ENCODE data around the gene UBN1.
A peak's percentile ranks its signal among the peaks of the same experiment; 100 is the strongest.

UBN1 gene

GRCh38 chr16:4846901-4847773, at the start of gene UBN1, which contains the start of gene GLYR1:
TSS of gene UBN1 (plus strand) at chr16:4847481. CDS start at chr16:4852918, 5,437 bp downstream.
TSS of gene GLYR1 (minus strand) at chr16:4847288. CDS start at chr16:4847265, 23 bp downstream.
- peak; percentile 96 for DNase-seq

GRCh38 chr16:4797805-4798252, 49.5 kb upstream of the UBN1 start:
- DNase-seq, result no peak

GRCh38 chr16:4798456-4798855, 48.8 kb upstream of the UBN1 start:
- no peak for DNase-seq

- DNase-seq, result no peak
These were observed 48.0 kb upstream of the UBN1 start for GRCh38 chr16:4799171-4799855.

GRCh38 chr16:4800290-4801041, 46.8 kb upstream of the UBN1 start:
- no peak for DNase-seq

GRCh38 chr16:4801051-4801961, 46.0 kb upstream of the UBN1 start:
- no peak for DNase-seq

GRCh38 chr16:4801962-4802658, 45.2 kb upstream of the UBN1 start, which contains the start of gene ROGDI:
TSS of gene ROGDI (minus strand) at chr16:4802633. CDS start at chr16:4802571, 62 bp downstream.
- peak; percentile 46 for DNase-seq

- peak; percentile 93 for DNase-seq
These were observed 44.5 kb upstream of the UBN1 start for GRCh38 chr16:4802659-4803287.

- DNase-seq, result no peak
These were observed 43.9 kb upstream of the UBN1 start for GRCh38 chr16:4803401-4803844.

GRCh38 chr16:4803898-4804762, 43.2 kb upstream of the UBN1 start:
- no peak for DNase-seq

- no peak for DNase-seq
These were observed 42.0 kb upstream of the UBN1 start for GRCh38 chr16:4805231-4805630.

- DNase-seq, result no peak
These were observed 41.0 kb upstream of the UBN1 start for GRCh38 chr16:4806280-4806679.

- no peak for DNase-seq
These were observed 36.0 kb upstream of the UBN1 start for GRCh38 chr16:4811242-4811641.

- no peak for DNase-seq
These were observed 35.5 kb upstream of the UBN1 start for GRCh38 chr16:4811773-4812172.

GRCh38 chr16:4813251-4814003, 33.9 kb upstream of the UBN1 start:
- DNase-seq, result no peak

- DNase-seq, result no peak
These were observed 33.2 kb upstream of the UBN1 start for GRCh38 chr16:4814046-4814445.

GRCh38 chr16:4814542-4815173, 32.6 kb upstream of the UBN1 start:
- no peak for DNase-seq

GRCh38 chr16:4820652-4821051, 26.6 kb upstream of the UBN1 start:
- no peak for DNase-seq
